WI38 (cell line): ENCODE measurements around the gene AMH.

Experiments
- H3K4me3 ChIP-seq: 2 replicates; pipeline ENCODE4 v1.5.1; 2011; ENCODE audit warnings: low read depth, mild to moderate bottlenecking, control low read depth, low read length
- TF ChIP-seq, protein P1 (sequence below): IDR thresholded peaks from 2 replicates; pipeline ENCODE4 v1.5.1; 2012; ENCODE audit warnings: low read depth, mild to moderate bottlenecking, control low read depth, low read length

Gene AMH

DNA sequence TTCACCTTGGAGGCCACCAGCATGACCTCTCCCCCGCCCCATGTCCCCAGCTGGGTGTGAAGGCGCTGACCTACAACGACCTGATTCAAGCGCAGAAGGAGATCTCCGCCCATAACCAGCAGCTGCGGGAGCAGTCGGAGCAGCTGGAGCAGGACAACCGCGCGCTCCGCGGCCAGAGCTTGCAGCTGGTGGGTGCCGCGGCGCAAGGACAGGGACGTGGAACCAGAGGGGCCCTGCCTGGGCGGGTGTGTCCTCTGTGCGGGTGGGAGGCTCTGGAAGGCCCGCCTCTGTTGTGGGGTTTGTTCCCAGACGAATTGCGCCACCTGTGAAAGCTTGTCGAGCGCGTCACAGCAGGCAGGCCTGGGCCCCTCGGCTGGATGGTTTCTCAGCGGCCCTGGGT lies 35.3 kb upstream of the AMH start:
- TF ChIP-seq, protein P1, sequence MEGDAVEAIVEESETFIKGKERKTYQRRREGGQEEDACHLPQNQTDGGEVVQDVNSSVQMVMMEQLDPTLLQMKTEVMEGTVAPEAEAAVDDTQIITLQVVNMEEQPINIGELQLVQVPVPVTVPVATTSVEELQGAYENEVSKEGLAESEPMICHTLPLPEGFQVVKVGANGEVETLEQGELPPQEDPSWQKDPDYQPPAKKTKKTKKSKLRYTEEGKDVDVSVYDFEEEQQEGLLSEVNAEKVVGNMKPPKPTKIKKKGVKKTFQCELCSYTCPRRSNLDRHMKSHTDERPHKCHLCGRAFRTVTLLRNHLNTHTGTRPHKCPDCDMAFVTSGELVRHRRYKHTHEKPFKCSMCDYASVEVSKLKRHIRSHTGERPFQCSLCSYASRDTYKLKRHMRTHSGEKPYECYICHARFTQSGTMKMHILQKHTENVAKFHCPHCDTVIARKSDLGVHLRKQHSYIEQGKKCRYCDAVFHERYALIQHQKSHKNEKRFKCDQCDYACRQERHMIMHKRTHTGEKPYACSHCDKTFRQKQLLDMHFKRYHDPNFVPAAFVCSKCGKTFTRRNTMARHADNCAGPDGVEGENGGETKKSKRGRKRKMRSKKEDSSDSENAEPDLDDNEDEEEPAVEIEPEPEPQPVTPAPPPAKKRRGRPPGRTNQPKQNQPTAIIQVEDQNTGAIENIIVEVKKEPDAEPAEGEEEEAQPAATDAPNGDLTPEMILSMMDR: no peak
- no peak overlapping the region for H3K4me3 ChIP-seq

DNA sequence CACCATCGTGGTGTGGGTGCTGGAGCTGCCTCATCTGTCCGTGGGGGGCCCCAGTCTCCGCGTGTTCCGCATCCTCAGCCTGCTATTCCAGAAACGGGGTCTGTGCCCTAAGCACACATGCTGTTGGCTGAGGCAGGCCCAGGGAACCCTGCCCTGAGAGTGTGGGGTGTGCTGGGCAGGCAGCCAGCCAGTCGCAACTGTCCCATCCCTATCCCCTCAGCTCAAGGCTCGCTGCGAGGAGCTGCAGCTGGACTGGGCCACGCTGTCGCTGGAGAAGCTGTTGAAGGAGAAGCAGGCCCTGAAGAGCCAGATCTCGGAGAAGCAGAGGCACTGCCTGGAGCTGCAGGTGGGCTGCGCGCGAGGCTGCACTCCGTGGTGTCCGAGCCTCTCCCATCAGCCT lies 34.9 kb upstream of the AMH start:
- TF ChIP-seq, protein P1: no peak

DNA sequence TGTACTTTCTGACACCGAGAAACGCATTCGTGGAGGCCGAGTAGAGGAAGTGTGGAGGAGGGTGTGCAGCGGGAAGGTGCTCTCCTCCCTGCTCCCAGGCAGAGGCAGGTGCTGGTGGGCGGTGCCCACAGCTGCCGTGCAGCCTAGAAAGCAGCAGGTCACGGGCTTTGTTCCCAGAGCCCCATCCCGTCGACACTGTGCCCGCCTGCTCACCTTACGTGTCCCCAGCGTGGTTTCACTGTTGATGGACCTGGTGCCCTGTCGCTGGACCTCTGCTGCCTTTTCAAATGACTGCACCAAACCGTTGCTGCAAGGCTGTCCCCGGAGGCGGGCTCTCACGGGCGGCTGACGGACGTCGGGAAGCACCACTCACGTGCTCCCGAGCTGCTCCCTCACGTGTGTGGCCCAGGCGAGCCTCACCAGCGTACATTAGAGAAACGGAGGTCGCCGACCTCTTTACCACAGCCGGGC lies 33.8 kb upstream of the AMH start:
- H3K4me3 ChIP-seq: no peak overlapping the region
- TF ChIP-seq, protein P1: no peak

More for the DNA sequence above, 34.9 kb upstream of the AMH start:
- H3K4me3 ChIP-seq: no peak overlapping the region

DNA sequence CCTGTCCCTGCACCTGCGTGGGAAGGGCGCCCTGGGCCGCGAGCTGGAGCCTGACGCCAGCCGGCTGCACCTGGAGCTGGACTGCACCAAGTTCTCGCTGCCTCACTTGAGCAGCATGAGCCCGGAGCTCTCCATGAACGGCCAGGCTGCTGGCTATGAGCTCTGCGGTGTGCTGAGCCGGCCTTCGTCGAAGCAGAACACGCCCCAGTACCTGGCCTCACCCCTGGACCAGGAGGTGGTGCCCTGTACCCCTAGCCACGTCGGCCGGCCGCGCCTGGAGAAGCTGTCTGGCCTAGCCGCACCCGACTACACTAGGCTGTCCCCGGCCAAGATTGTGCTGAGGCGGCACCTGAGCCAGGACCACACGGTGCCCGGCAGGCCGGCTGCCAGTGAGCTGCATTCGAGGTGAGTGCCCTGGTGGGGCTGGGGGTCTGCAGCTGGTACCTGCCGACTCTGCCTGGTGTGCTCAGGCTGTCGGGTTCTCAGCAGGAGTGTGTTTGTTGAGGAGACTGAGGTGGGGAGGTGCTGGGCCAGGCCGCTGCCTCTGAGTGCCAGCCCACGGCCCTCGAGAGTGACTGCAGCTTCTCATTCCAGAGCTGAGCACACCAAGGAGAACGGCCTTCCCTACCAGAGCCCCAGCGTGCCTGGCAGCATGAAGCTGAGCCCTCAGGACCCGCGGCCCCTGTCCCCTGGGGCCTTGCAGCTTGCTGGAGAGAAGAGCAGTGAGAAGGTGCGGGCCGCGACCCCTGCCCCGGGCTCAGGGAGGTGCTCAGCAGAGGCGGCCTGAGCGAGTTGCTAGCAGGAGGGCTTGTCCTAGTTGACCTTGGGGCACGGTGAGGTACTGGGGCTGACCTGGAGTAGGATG lies 32.5 kb upstream of the AMH start:
- TF ChIP-seq, protein P1: no peak
- H3K4me3 ChIP-seq: no peak overlapping the region

DNA sequence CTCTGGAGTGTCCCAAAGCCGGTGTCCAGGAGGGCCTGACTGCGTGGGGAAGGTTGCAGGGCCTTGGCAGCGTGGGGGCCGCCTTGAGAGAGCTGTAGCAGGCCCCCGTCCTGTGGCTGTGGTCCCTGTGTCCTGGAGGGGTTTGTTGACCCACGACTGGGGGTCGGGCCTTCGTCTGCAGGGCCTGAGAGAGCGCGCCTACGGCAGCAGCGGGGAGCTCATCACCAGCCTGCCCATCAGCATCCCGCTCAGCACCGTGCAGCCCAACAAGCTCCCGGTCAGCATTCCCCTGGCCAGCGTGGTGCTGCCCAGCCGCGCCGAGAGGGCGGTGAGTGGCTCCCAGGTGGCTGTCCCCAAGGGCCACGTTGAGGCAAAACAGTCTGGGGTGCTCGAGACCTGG lies 31.5 kb upstream of the AMH start:
- TF ChIP-seq, protein P1: no peak
- H3K4me3 ChIP-seq: no peak overlapping the region

DNA sequence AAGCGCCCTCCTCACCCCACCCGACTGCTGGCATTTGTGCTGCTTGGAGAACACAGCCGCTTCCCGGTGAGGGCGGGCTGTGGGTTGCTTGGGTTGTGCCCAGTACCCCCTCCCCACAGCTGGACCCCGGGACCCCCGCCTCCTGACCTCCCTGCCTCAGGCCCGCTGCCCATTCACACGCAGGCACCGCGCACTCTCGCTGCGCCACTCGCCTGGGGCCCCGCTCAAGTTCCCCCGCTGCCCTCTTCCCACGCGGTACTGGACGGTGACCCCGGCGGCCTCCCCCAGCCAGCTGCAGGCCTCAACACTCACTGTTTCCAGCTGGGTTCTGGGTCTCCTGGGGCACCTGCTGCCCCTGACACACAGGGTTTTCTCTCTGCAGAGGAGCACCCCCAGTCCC lies 29.4 kb upstream of the AMH start:
- TF ChIP-seq, protein P1: no peak
- no peak overlapping the region for H3K4me3 ChIP-seq

DNA sequence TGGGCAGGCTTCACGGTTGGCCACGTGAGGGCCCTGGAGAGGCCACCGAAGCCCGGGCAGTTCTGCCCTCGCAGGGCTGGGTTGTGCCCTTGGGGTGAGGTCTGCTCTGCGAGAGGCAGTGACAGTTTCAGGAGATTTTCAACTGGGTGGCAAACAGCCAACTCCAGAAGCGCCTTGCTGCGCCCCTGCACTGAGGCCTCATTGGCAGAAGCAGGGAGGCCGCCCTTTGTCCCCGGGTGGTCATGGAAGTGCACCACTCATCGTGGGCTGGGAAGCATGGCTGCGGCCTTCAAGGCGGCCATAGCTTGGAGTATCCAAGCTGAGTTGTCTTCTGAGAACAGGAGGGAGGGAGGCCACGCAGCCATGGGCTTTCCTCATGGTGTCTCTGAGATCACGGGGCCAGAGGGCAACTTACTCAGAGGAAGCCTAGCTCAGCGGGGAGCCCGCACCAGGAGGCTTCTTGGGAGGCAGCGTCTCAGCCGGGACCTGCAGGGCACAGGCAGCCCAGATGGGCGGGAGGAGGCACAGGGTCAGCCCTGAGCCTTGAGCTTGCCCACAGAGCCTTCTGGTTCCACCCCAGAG lies 27.8 kb upstream of the AMH start:
- TF ChIP-seq, protein P1: no peak
- H3K4me3 ChIP-seq: no peak overlapping the region
